ENCODE measurements around the gene ANKRD34C. TPM values are rescaled to one million over a fixed set of nuclear protein-coding genes. Genes with fewer than 3 reads are reported as not detected.

Gene ANKRD34C
- total and polyA plus RNA-seq, 2 donors (not counting 1 experiment from before 2014, with no cell fraction given): not detected

- Mint-ChIP-seq H3K4me3 (no peak overlapping the region), H3K9me3 (ENCODE audit: insufficient read depth) (no peaks in the 10 kb centered on the region), H3K4me1 (no peaks in the 10 kb centered on the region), H3K27ac (no peak overlapping the region), H3K27me3 (no peaks in the 10 kb centered on the region)
- H3K36me3 ChIP-seq (replicated peaks in 1 of 2; ENCODE audit: control extremely low read depth in 1 of 2, control insufficient read depth in 1 of 2, extremely low read depth in 1 of 2, insufficient read depth in 2 of 2, low read length in 1 of 2): peaks cover 7 to 55% of the 10 kb centered on the region in 2 experiments
- peaks cover 22% of the 10 kb centered on the region for H4K20me1 ChIP-seq (ENCODE audit: control insufficient read depth, insufficient read depth, low read length, poor library complexity, severe bottlenecking)
- no peak overlapping the region for H3K4me2 ChIP-seq (replicated peaks; ENCODE audit: low read depth, low read length, poor library complexity, severe bottlenecking)
- no peak overlapping the region for H3K4me3 ChIP-seq (ENCODE audit: control extremely low read depth in 1 of 5, extremely low read depth in 1 of 5, insufficient read depth in 1 of 5, low read depth in 2 of 5, low read length in 4 of 5)
- WGBS (ENCODE audit: insufficient coverage): 39% methylated on average over 2 of the region's 6 CpGs
- no peak for ATAC-seq (ENCODE audit: low read depth)
- intact Hi-C loops (cut with micrococcal nuclease): no loop called here
- no peaks in the 10 kb centered on the region for H3K79me2 ChIP-seq (ENCODE audit: control insufficient read depth, insufficient read depth, low read length)
- TF ChIP-seq, protein P1, sequence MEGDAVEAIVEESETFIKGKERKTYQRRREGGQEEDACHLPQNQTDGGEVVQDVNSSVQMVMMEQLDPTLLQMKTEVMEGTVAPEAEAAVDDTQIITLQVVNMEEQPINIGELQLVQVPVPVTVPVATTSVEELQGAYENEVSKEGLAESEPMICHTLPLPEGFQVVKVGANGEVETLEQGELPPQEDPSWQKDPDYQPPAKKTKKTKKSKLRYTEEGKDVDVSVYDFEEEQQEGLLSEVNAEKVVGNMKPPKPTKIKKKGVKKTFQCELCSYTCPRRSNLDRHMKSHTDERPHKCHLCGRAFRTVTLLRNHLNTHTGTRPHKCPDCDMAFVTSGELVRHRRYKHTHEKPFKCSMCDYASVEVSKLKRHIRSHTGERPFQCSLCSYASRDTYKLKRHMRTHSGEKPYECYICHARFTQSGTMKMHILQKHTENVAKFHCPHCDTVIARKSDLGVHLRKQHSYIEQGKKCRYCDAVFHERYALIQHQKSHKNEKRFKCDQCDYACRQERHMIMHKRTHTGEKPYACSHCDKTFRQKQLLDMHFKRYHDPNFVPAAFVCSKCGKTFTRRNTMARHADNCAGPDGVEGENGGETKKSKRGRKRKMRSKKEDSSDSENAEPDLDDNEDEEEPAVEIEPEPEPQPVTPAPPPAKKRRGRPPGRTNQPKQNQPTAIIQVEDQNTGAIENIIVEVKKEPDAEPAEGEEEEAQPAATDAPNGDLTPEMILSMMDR (IDR thresholded peaks at IDR 0.05): no peak
- no peak for TF ChIP-seq EZH2 (IDR thresholded peaks at IDR 0.05; ENCODE audit: borderline replicate concordance, insufficient read depth, low read depth, low read length, poor library complexity, severe bottlenecking)
- no peaks in the 10 kb centered on the region for H3K9me3 ChIP-seq (ENCODE audit: control extremely low read depth in 1 of 3, control insufficient read depth in 2 of 3, insufficient read depth in 1 of 3, low read length in 2 of 3)
- no peaks in the 10 kb centered on the region for H3K4me1 ChIP-seq (ENCODE audit: control insufficient read depth in 2 of 2, insufficient read depth in 2 of 2, low read length in 2 of 2)
- H3K27ac ChIP-seq (ENCODE audit: low read length in 2 of 2): no peak overlapping the region
- no peak overlapping the region for H2AFZ ChIP-seq (ENCODE audit: insufficient read depth, low read depth, low read length, poor library complexity, severe bottlenecking)
- no peaks in the 10 kb centered on the region for H3K27me3 ChIP-seq (replicated peaks in 1 of 4; ENCODE audit: control extremely low read depth in 1 of 4, control insufficient read depth in 3 of 4, insufficient read depth in 4 of 4, low read length in 3 of 4)
- ChIA-PET CTCF (no interaction called here), POLR2A (no interaction called here)
- no peak overlapping the region for H3K9ac ChIP-seq (ENCODE audit: low read length)
- DNase-seq: no peak
Measured at GRCh38 chr15:79322945-79323344, 40.4 kb downstream of the ANKRD34C start.

- Histone ChIP-seq H3K36me3 (replicated peaks in 1 of 2; ENCODE audit: control extremely low read depth in 1 of 2, control insufficient read depth in 1 of 2, extremely low read depth in 1 of 2, insufficient read depth in 2 of 2, low read length in 1 of 2) (peaks cover 6 to 7% of the 10 kb centered on the region in 2 experiments), H4K20me1 (ENCODE audit: control insufficient read depth, insufficient read depth, low read length, poor library complexity, severe bottlenecking) (no peaks in the 10 kb centered on the region), H3K4me3 (ENCODE audit: control extremely low read depth in 1 of 5, extremely low read depth in 1 of 5, insufficient read depth in 1 of 5, low read depth in 2 of 5, low read length in 4 of 5) (no peak overlapping the region), H3K9me3 (ENCODE audit: control extremely low read depth in 1 of 3, control insufficient read depth in 2 of 3, insufficient read depth in 1 of 3, low read length in 2 of 3) (peaks cover 0 to 1% (median 0%) of the 10 kb centered on the region in 3 donors), H3K79me2 (ENCODE audit: control insufficient read depth, insufficient read depth, low read length) (no peaks in the 10 kb centered on the region), H3K4me2 (replicated peaks; ENCODE audit: low read depth, low read length, poor library complexity, severe bottlenecking) (no peak overlapping the region), H3K27me3 (replicated peaks in 1 of 4; ENCODE audit: control extremely low read depth in 1 of 4, control insufficient read depth in 3 of 4, insufficient read depth in 4 of 4, low read length in 3 of 4) (no peaks in the 10 kb centered on the region), H3K4me1 (ENCODE audit: control insufficient read depth in 2 of 2, insufficient read depth in 2 of 2, low read length in 2 of 2) (no peaks in the 10 kb centered on the region), H2AFZ (ENCODE audit: insufficient read depth, low read depth, low read length, poor library complexity, severe bottlenecking) (no peak overlapping the region), H3K9ac (ENCODE audit: low read length) (no peak overlapping the region), H3K27ac (ENCODE audit: low read length in 2 of 2) (no peak overlapping the region)
- TF ChIP-seq EZH2 (IDR thresholded peaks at IDR 0.05; ENCODE audit: borderline replicate concordance, insufficient read depth, low read depth, low read length, poor library complexity, severe bottlenecking): no peak
- TF ChIP-seq, protein P1 (IDR thresholded peaks at IDR 0.05): no peak
- ATAC-seq (ENCODE audit: low read depth) (no peak), DNase-seq (no peak)
- POLR2A ChIA-PET: no interaction called here
- H3K4me1 Mint-ChIP-seq: no peaks in the 10 kb centered on the region
- no peak overlapping the region for H3K27ac Mint-ChIP-seq
- WGBS (ENCODE audit: insufficient coverage): 100% methylated on average over 1 of the region's 2 CpGs
- no peak overlapping the region for H3K4me3 Mint-ChIP-seq
- no peaks in the 10 kb centered on the region for H3K27me3 Mint-ChIP-seq
- intact Hi-C loops (cut with micrococcal nuclease): no loop called here
- H3K9me3 Mint-ChIP-seq (ENCODE audit: insufficient read depth): no peaks in the 10 kb centered on the region
- CTCF ChIA-PET: no interaction called here
Measured at GRCh38 chr15:79329171-79329611, 46.7 kb downstream of the ANKRD34C start.

Other genes with a start within 250 kb of the ANKRD34C start
- 9.4 and 10.1 TPM in 2 replicates for gene RASGRF1, start 191.9 kb upstream of the ANKRD34C start, total RNA-seq
- gene RASGRF1, start 191.9 kb upstream of the ANKRD34C start, polyA plus RNA-seq: 0.78 and 1.0 TPM in 2 replicates
- 20.7 and 22.3 TPM in 2 replicates for gene TMED3, start 28.4 kb downstream of the ANKRD34C start, total RNA-seq
- 23.5 and 32.5 TPM in 2 replicates for gene TMED3, start 28.4 kb downstream of the ANKRD34C start, polyA plus RNA-seq
- 0.27 and 0.29 TPM in 2 replicates for gene MINAR1, start 149.6 kb downstream of the ANKRD34C start, total RNA-seq
- gene MINAR1, start 149.6 kb downstream of the ANKRD34C start, polyA plus RNA-seq: 0.12 and 0.16 TPM in 2 replicates

Measured in B cell (primary cell).